Left lobe of liver (tissue), 1 donor: ENCODE data around the gene CAPNS1. TPM values are rescaled to one million over a fixed set of nuclear protein-coding genes. Genes with fewer than 3 reads are reported as not detected.

Experiments used
- total RNA-seq: library from RNA; stranded (reverse); gene quantifications from one replicate; pipeline ENCODE4 v1.2.1, GENCODE V29; 2021
- donor health status: DM: no; HTN: yes; CAD: no.

The CAPNS1 gene
- total RNA-seq, 1 donor from 2014 or later: 168 TPM

Other genes with a start within 250 kb of the CAPNS1 start
- gene NFKBID, start 239.5 kb upstream of the CAPNS1 start, total RNA-seq: 2.3 TPM
- 1.8 TPM for gene HCST, start 237.5 kb upstream of the CAPNS1 start, total RNA-seq
- gene TYROBP, start 231.8 kb upstream of the CAPNS1 start, total RNA-seq: 20.2 TPM
- gene LRFN3, start 203.7 kb upstream of the CAPNS1 start, total RNA-seq: 8.4 TPM
- 13.9 TPM for gene SDHAF1, start 144.9 kb upstream of the CAPNS1 start, total RNA-seq
- 6.5 TPM for gene SYNE4, start 131.3 kb upstream of the CAPNS1 start, total RNA-seq
- gene ALKBH6, start 125.9 kb upstream of the CAPNS1 start, total RNA-seq: 10.3 TPM
- gene CLIP3, start 107.2 kb upstream of the CAPNS1 start, total RNA-seq: 1.3 TPM
- 2.2 TPM for gene THAP8, start 85.8 kb upstream of the CAPNS1 start, total RNA-seq
- 0.48 TPM for gene WDR62, start 85.2 kb upstream of the CAPNS1 start, total RNA-seq
- not detected for gene OVOL3, start 28.9 kb upstream of the CAPNS1 start, total RNA-seq
- 43.9 TPM for gene POLR2I, start 25.2 kb upstream of the CAPNS1 start, total RNA-seq
- 33.5 TPM for gene TBCB, start 24.6 kb upstream of the CAPNS1 start, total RNA-seq
- gene COX7A1, start 12.4 kb downstream of the CAPNS1 start, total RNA-seq: 3.9 TPM
- 2.6 TPM for gene ZNF565, start 74.6 kb downstream of the CAPNS1 start, total RNA-seq
- gene ZNF146, start 75.0 kb downstream of the CAPNS1 start, total RNA-seq: 17.2 TPM
- 2.8 TPM for gene ZFP14, start 239.1 kb downstream of the CAPNS1 start, total RNA-seq